Measurements from ENCODE around the gene IFITM1.
"Not testable (repeated sequence)": the region's sequence is repeated elsewhere in the genome, so short reads cannot be mapped to it uniquely, and the experiment has no call there.

IFITM1 gene

GRCh38 chr11:328516-329100, 14.8 kb downstream of the IFITM1 start:
- DNase-seq: not testable (repeated sequence)

- no peak for DNase-seq
Measured at GRCh38 chr11:329886-330253, 16.0 kb downstream of the IFITM1 start.

- DNase-seq: no peak
Measured at GRCh38 chr11:330307-330693, 16.5 kb downstream of the IFITM1 start.

- no peak for DNase-seq
Measured at GRCh38 chr11:330694-331357, 17.0 kb downstream of the IFITM1 start.

GRCh38 chr11:331358-332060, 17.7 kb downstream of the IFITM1 start:
- DNase-seq: no peak

GRCh38 chr11:332651-333480, 19.0 kb downstream of the IFITM1 start:
- no peak for DNase-seq

- not testable (repeated sequence) for DNase-seq
Measured at GRCh38 chr11:333616-334263, 19.9 kb downstream of the IFITM1 start.

- DNase-seq: no peak
Measured at GRCh38 chr11:334264-334994, 20.6 kb downstream of the IFITM1 start.

- DNase-seq: no peak
Measured at GRCh38 chr11:335779-336658, 22.2 kb downstream of the IFITM1 start.

GRCh38 chr11:336659-337198, 22.9 kb downstream of the IFITM1 start:
- no peak for DNase-seq

GRCh38 chr11:337711-338110, 23.9 kb downstream of the IFITM1 start:
- no peak for DNase-seq

- DNase-seq: no peak
Measured at GRCh38 chr11:339963-340362, 26.1 kb downstream of the IFITM1 start.

- no peak for DNase-seq
Measured at GRCh38 chr11:340539-341512, 27.0 kb downstream of the IFITM1 start.

GRCh38 chr11:342328-342727, 28.5 kb downstream of the IFITM1 start:
- no peak for DNase-seq

- DNase-seq: no peak
Measured at GRCh38 chr11:344836-345578, 31.2 kb downstream of the IFITM1 start.

- no peak for DNase-seq
Measured at GRCh38 chr11:346529-346928, 32.7 kb downstream of the IFITM1 start.

- DNase-seq: not testable (repeated sequence)
Measured at GRCh38 chr11:349270-349954, 35.6 kb downstream of the IFITM1 start.

Data from activated CD4-positive, CD25-positive, alpha-beta regulatory T cell (primary cell).